Fibroblast of skin of right quadriceps (primary cell): Measurements from ENCODE around the gene WNT1.

Source experiments
- DNase-seq: peaks from one replicate; pipeline ENCODE4 v3.0.0-alpha.2; 2013

Gene WNT1

DNA sequence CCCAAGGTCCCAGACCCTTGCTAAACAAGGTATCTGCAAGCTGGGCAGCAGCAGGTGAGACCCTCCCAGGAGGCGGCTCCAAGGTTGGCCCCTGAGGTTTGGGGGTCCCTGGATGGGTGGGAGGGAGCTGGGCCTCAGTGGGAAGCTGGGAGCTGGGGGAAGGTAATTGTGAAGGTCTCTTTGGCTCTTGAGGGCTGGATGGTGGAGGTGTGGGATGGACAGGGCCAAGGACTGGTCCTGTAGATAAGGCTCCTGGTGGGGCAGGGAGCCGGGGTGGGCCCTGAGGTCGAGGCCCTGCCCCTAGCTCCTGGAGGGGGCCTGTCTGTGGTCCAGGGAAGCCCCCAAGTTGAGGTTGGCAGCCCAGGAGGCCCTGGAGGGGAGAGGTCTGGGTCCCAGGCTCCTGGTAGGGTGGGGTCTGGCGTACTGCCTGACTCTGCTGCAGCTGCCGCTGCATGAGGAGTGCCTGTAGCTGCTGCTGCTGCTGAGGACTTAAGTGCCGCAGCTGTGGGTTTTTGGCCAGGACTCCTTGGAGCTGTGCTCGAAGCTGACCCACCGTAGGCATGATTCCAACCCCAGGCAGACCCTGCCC lies 53.5 kb downstream of the WNT1 start:
- DNase-seq: no peak
